HepG2 (cell line): ENCODE measurements around the gene CREBRF. TPM values are rescaled to one million over a fixed set of nuclear protein-coding genes. Genes with fewer than 3 reads are reported as not detected.

Experiments used
- ATAC-seq: fragments of 200-7000 bp; cut with Tn5 transposase; 3 replicates; pipeline ENCODE4 v1.9.1; 2020; ENCODE audit warnings: mild to moderate bottlenecking, moderate library complexity
- BruUV-seq: library from RNA; stranded (reverse); fragments of 400-500 nt; replicated peaks from 2 replicates; lab custom pipeline; 2021; lab: Mats Ljungman, UMichigan
- CTCF ChIA-PET: fragments of 300-600 bp; formaldehyde crosslinking; extraction: SDS; loops from one replicate; lab custom pipeline; 2021; ENCODE audit warnings: low total read pairs, inconsistent platforms, low intra/inter-chr PET ratio; lab: Yijun Ruan, JAX
- POLR2A ChIA-PET: fragments of 350-600 bp; sonication (Branson Sonifier 250); formaldehyde crosslinking; loops from one replicate; lab custom pipeline; 2020; ENCODE audit warnings: antibody characterized with exemption, inconsistent platforms; lab: Yijun Ruan, JAX
- DNase-seq: peaks from one replicate; pipeline ENCODE4 v3.0.0-alpha.2; 2015; ENCODE audit warnings: low spot score
- FAIRE-seq: peaks from 3 replicates; lab custom pipeline; 2011; peaks lifted over from hg19 to GRCh38; lab: Jason Lieb, UNC
- H2AFZ ChIP-seq: one replicate; pipeline ENCODE4 v1.6.1; 2011; ENCODE audit warnings: low read length, inconsistent platforms
- H3K27ac ChIP-seq: fragments of 300-600 bp; 3 replicates; pipeline ENCODE4 v1.8.0; 2011; ENCODE audit warnings: mixed run types, mild to moderate bottlenecking, mixed read lengths, low read length, inconsistent platforms; ENCODE audit not compliant: insufficient read depth; ENCODE audit errors: extremely low read length
- H3K27me3 ChIP-seq, 2 experiments: fragments of 200-600 bp in 1 of 2; 2 replicates in 1 of 2; 3 replicates in 1 of 2; pipeline versions ENCODE4 v1.6.0 to v1.8.0; 2011; ENCODE audit warnings: low read length in 2 of 2, mild to moderate bottlenecking in 2 of 2, moderate library complexity in 2 of 2, inconsistent platforms in 1 of 2; ENCODE audit not compliant: insufficient read depth in 2 of 2, control insufficient read depth in 1 of 2
- H3K36me3 ChIP-seq, 2 experiments: fragments of 200-600 bp in 1 of 2; replicated peaks in 1 of 2; 2 replicates in 1 of 2; 3 replicates in 1 of 2; pipeline versions ENCODE4 v1.5.1 to v1.8.0; 2011; ENCODE audit warnings: low read length in 2 of 2, inconsistent platforms in 1 of 2; ENCODE audit not compliant: insufficient read depth in 2 of 2, control insufficient read depth in 1 of 2
- H3K4me1 ChIP-seq: 2 replicates; pipeline ENCODE4 v1.5.1; 2012; ENCODE audit warnings: low read length, inconsistent platforms; ENCODE audit not compliant: insufficient read depth
- H3K4me2 ChIP-seq: 2 replicates; pipeline ENCODE4 v1.6.0; 2011; ENCODE audit warnings: low read depth, low read length, inconsistent platforms
- H3K4me3 ChIP-seq, 3 experiments: fragments of 200-600 bp in 1 of 3; sonication (generic), shearing (Covaris generic) in 1 of 3; replicated peaks in 1 of 3; 2 replicates each; pipeline ENCODE4 v1.5.1; 2011 to 2016; ENCODE audit warnings: low read length in 3 of 3, inconsistent platforms in 2 of 3, low read depth in 2 of 3, mild to moderate bottlenecking in 2 of 3, control low read depth in 1 of 3, mixed read lengths in 1 of 3; ENCODE audit not compliant: insufficient read depth in 1 of 3
- H3K79me2 ChIP-seq: one replicate; pipeline ENCODE4 v1.6.1; 2011; ENCODE audit warnings: low read length, inconsistent platforms; ENCODE audit not compliant: insufficient read depth
- H3K9ac ChIP-seq: 2 replicates; pipeline ENCODE4 v1.6.0; 2011; ENCODE audit warnings: mild to moderate bottlenecking, low read depth, low read length, inconsistent platforms; ENCODE audit not compliant: insufficient read depth
- H3K9me3 ChIP-seq: 2 replicates; pipeline ENCODE4 v1.5.1; 2012; ENCODE audit warnings: mild to moderate bottlenecking, low read length
- H4K20me1 ChIP-seq: 2 replicates; pipeline ENCODE4 v1.6.0; 2011; ENCODE audit warnings: inconsistent platforms, mild to moderate bottlenecking, low read length, moderate library complexity; ENCODE audit not compliant: insufficient read depth
- MIER2 ChIP-seq: IDR thresholded peaks from 2 replicates; pipeline ENCODE4 v1.6.1; 2016; ENCODE audit warnings: missing biosample characterization, missing genetic modification reagents
- RBM22 ChIP-seq: fragments of 200-400 bp; formaldehyde crosslinking; optimal IDR thresholded peaks from 2 replicates; pipeline ENCODE3; 2017; ENCODE audit warnings: mild to moderate bottlenecking, low read length, moderate library complexity
- SIX4 ChIP-seq: sonication (generic); formaldehyde crosslinking; IDR thresholded peaks from 2 replicates; pipeline ENCODE4 v1.4.0; 2020; ENCODE audit warnings: missing genetic modification reagents
- SMARCC2 ChIP-seq: fragments of 450-650 bp; IDR thresholded peaks from 2 replicates; pipeline ENCODE4 v1.6.1; 2017; ENCODE audit warnings: antibody characterized with exemption, mild to moderate bottlenecking
- SNAI1 ChIP-seq: sonication (generic); formaldehyde crosslinking; IDR thresholded peaks from 2 replicates; pipeline ENCODE4 v1.5.0; 2020; ENCODE audit warnings: mild to moderate bottlenecking, missing genetic modification reagents, borderline replicate concordance
- TMF1 ChIP-seq: sonication (generic); formaldehyde crosslinking; IDR thresholded peaks from 2 replicates; pipeline ENCODE4 v1.8.1; 2022; ENCODE audit warnings: low read depth, missing genetic modification reagents
- ZBTB38 ChIP-seq: sonication (generic); formaldehyde crosslinking; IDR thresholded peaks from 2 replicates; pipeline ENCODE4 v1.5.1; 2020; ENCODE audit warnings: mild to moderate bottlenecking, missing genetic modification reagents
- WGBS: methylation state at CpG from one replicate; pipeline ENCODE4 v1.1.6; 2017; ENCODE audit warnings: low lambda C conversion rate; 5-methylcytosine and 5-hydroxymethylcytosine counted together
- in situ Hi-C: cut with HindIII; loops from 2 replicates; pipeline ENCODE4 v1.10.0; 2017; ENCODE audit warnings: low pct_unique_long_range_greater_than_20kb; ENCODE audit not compliant: extremely low pct_ligation_motif_present
- intact Hi-C: fragments of 100-400 bp; cut with micrococcal nuclease; formaldehyde crosslinking; loops from one replicate; pipeline ENCODE4 v1.10.0; 2022; ENCODE audit not compliant: unreplicated experiment
- polyA plus RNA-seq, 8 experiments: library from polyadenylated mRNA; depleted of rRNA in 3 of 8; stranded (reverse) in 7 of 8; unstranded in 1 of 8; fragments of >200 nt; fragmentation: Illumina TruSeq in 4 of 8; extraction: Trizol in 4 of 8; gene quantifications; 2 replicates each; pipeline versions ENCODE4 v1.2.1 to v1.2.3, GENCODE V29; 2011 to 2016; ENCODE audit warnings: low read depth in 4 of 8, missing spikeins in 1 of 8, mixed read lengths in 1 of 8; ENCODE audit not compliant: insufficient read depth in 1 of 8
- total RNA-seq, 5 experiments: library from RNA; depleted of rRNA; stranded (reverse); fragments of >200 nt; fragmentation: Illumina TruSeq; extraction: Trizol; gene quantifications; 2 replicates each; pipeline ENCODE4 v1.2.3, GENCODE V29; 2016; ENCODE audit warnings: low read depth in 1 of 5
- TF ChIP-seq, protein P1 (sequence below): sonication (generic); formaldehyde crosslinking; conservative IDR thresholded peaks from 2 replicates; pipeline ENCODE4 v1.4.0; 2020; ENCODE audit warnings: missing genetic modification reagents
- TF ChIP-seq, protein P2 (sequence below): sonication (generic); formaldehyde crosslinking; IDR thresholded peaks from 2 replicates; pipeline ENCODE4 v1.9.0; 2021; ENCODE audit warnings: missing genetic modification reagents, mild to moderate bottlenecking, borderline replicate concordance
- TF ChIP-seq, protein P3 (sequence below): sonication (generic); formaldehyde crosslinking; IDR thresholded peaks from 2 replicates; pipeline ENCODE4 v1.5.1; 2020; ENCODE audit warnings: mild to moderate bottlenecking, moderate library complexity, missing genetic modification reagents
- TF ChIP-seq, protein P4 (sequence below): sonication (generic); formaldehyde crosslinking; IDR thresholded peaks from 2 replicates; pipeline ENCODE4 v1.4.0; 2020; ENCODE audit warnings: missing genetic modification reagents
- TF ChIP-seq, protein P5 (sequence below): sonication (generic); formaldehyde crosslinking; IDR thresholded peaks from 2 replicates; pipeline ENCODE4 v1.4.0; 2020; ENCODE audit warnings: missing genetic modification reagents

CREBRF gene
- total and polyA plus RNA-seq, 2 of the 13 experiments (the other 11 are each of a cell fraction or from before 2014, with no cell fraction given), result 4.5 to 10.2 TPM

DNA sequence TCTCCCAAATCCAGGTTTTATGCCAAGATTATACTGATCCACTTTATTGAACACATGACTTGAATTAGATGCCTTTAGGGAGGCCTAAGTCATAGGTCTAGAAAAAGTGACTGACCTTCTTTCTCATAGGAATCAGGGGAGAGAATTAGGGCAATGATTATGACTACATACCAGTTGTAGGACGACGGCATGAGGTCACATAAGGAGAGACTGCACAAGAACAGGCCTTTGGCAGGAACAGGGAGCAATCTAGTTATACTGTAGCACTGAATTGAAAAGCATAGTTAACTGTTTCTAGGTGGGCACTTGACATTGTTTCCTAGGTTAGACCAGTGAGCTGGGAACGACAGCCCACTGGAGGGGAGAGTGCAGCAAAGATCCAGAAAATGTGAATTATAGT, 22.7 kb downstream of the CREBRF start:
- H3K9ac ChIP-seq, result no peak overlapping the region
- H3K27me3 ChIP-seq, result no peaks in the 10 kb centered on the region
- WGBS, result 95% methylated on average over 3 of the region's 3 CpGs
- ATAC-seq, result no peak
- H4K20me1 ChIP-seq, result no peaks in the 10 kb centered on the region; the same call in 1 of the 2 replicates
- H3K27ac ChIP-seq, result no peak overlapping the region
- no peaks in the 10 kb centered on the region for H3K9me3 ChIP-seq
- no peak for DNase-seq
- in situ Hi-C loops, result no loop called here
- H3K79me2 ChIP-seq, result no peaks in the 10 kb centered on the region
- ChIA-PET POLR2A (no interaction called here), CTCF (no interaction called here)
- intact Hi-C loops, result no loop called here
- H3K4me3 ChIP-seq, result no peak overlapping the region
- no peak overlapping the region for H3K4me2 ChIP-seq
- no peak overlapping the region for H2AFZ ChIP-seq
- H3K4me1 ChIP-seq, result no peaks in the 10 kb centered on the region
- BruUV-seq, result no TSS peak
- peaks cover 2 to 10% of the 10 kb centered on the region in 2 experiments; a peak in 3 of 5 replicates for H3K36me3 ChIP-seq
- no peak for FAIRE-seq
- TF ChIP-seq, protein P1, sequence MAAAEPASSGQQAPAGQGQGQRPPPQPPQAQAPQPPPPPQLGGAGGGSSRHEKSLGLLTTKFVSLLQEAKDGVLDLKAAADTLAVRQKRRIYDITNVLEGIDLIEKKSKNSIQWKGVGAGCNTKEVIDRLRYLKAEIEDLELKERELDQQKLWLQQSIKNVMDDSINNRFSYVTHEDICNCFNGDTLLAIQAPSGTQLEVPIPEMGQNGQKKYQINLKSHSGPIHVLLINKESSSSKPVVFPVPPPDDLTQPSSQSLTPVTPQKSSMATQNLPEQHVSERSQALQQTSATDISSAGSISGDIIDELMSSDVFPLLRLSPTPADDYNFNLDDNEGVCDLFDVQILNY (CRISPR knock-in tag), result no peak
- TF ChIP-seq SIX4 (CRISPR knock-in tag) (no peak), MIER2 (CRISPR knock-in tag) (no peak), TMF1 (no peak), SNAI1 (CRISPR knock-in tag) (no peak), SMARCC2 (no peak), ZBTB38 (CRISPR knock-in tag) (no peak), RBM22 (no peak)
- TF ChIP-seq, protein P2, sequence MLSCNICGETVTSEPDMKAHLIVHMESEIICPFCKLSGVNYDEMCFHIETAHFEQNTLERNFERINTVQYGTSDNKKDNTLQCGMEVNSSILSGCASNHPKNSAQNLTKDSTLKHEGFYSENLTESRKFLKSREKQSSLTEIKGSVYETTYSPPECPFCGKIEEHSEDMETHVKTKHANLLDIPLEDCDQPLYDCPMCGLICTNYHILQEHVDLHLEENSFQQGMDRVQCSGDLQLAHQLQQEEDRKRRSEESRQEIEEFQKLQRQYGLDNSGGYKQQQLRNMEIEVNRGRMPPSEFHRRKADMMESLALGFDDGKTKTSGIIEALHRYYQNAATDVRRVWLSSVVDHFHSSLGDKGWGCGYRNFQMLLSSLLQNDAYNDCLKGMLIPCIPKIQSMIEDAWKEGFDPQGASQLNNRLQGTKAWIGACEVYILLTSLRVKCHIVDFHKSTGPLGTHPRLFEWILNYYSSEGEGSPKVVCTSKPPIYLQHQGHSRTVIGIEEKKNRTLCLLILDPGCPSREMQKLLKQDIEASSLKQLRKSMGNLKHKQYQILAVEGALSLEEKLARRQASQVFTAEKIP, result no peak
- TF ChIP-seq, protein P3, sequence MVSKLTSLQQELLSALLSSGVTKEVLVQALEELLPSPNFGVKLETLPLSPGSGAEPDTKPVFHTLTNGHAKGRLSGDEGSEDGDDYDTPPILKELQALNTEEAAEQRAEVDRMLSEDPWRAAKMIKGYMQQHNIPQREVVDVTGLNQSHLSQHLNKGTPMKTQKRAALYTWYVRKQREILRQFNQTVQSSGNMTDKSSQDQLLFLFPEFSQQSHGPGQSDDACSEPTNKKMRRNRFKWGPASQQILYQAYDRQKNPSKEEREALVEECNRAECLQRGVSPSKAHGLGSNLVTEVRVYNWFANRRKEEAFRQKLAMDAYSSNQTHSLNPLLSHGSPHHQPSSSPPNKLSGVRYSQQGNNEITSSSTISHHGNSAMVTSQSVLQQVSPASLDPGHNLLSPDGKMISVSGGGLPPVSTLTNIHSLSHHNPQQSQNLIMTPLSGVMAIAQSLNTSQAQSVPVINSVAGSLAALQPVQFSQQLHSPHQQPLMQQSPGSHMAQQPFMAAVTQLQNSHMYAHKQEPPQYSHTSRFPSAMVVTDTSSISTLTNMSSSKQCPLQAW (CRISPR knock-in tag), result no peak
- TF ChIP-seq, protein P4, sequence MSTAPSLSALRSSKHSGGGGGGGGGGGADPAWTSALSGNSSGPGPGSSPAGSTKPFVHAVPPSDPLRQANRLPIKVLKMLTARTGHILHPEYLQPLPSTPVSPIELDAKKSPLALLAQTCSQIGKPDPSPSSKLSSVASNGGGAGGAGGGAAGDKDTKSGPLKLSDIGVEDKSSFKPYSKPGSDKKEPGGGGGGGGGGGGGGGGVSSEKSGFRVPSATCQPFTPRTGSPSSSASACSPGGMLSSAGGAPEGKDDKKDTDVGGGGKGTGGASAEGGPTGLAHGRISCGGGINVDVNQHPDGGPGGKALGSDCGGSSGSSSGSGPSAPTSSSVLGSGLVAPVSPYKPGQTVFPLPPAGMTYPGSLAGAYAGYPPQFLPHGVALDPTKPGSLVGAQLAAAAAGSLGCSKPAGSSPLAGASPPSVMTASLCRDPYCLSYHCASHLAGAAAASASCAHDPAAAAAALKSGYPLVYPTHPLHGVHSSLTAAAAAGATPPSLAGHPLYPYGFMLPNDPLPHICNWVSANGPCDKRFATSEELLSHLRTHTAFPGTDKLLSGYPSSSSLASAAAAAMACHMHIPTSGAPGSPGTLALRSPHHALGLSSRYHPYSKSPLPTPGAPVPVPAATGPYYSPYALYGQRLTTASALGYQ (CRISPR knock-in tag), result no peak
- TF ChIP-seq, protein P5, sequence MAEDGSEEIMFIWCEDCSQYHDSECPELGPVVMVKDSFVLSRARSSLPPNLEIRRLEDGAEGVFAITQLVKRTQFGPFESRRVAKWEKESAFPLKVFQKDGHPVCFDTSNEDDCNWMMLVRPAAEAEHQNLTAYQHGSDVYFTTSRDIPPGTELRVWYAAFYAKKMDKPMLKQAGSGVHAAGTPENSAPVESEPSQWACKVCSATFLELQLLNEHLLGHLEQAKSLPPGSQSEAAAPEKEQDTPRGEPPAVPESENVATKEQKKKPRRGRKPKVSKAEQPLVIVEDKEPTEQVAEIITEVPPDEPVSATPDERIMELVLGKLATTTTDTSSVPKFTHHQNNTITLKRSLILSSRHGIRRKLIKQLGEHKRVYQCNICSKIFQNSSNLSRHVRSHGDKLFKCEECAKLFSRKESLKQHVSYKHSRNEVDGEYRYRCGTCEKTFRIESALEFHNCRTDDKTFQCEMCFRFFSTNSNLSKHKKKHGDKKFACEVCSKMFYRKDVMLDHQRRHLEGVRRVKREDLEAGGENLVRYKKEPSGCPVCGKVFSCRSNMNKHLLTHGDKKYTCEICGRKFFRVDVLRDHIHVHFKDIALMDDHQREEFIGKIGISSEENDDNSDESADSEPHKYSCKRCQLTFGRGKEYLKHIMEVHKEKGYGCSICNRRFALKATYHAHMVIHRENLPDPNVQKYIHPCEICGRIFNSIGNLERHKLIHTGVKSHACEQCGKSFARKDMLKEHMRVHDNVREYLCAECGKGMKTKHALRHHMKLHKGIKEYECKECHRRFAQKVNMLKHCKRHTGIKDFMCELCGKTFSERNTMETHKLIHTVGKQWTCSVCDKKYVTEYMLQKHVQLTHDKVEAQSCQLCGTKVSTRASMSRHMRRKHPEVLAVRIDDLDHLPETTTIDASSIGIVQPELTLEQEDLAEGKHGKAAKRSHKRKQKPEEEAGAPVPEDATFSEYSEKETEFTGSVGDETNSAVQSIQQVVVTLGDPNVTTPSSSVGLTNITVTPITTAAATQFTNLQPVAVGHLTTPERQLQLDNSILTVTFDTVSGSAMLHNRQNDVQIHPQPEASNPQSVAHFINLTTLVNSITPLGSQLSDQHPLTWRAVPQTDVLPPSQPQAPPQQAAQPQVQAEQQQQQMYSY (CRISPR knock-in tag), result no peak
